ENCODE data around the gene SEC14L1.
A peak's percentile ranks its signal among the peaks of the same experiment; 100 is the strongest.
"Not testable (repeated sequence)": the region's sequence is repeated elsewhere in the genome, so short reads cannot be mapped to it uniquely, and the experiment has no call there.

The SEC14L1 gene

GRCh38 chr17:77245162-77245926 lies 104.6 kb downstream of the SEC14L1 start:
- DNase-seq = no peak

GRCh38 chr17:77246110-77247047 lies 105.6 kb downstream of the SEC14L1 start:
- DNase-seq = peak; percentile 35

- peak; percentile 93 for DNase-seq
Measured at GRCh38 chr17:77247048-77247541, 106.3 kb downstream of the SEC14L1 start.

- no peak for DNase-seq
Measured at GRCh38 chr17:77247609-77248008, 106.8 kb downstream of the SEC14L1 start.

GRCh38 chr17:77248216-77249114 lies 107.7 kb downstream of the SEC14L1 start:
- no peak for DNase-seq

GRCh38 chr17:77251622-77252183 lies 110.9 kb downstream of the SEC14L1 start:
- no peak for DNase-seq

GRCh38 chr17:77252306-77252705 lies 111.5 kb downstream of the SEC14L1 start:
- DNase-seq = not testable (repeated sequence)

GRCh38 chr17:77253611-77254051 lies 112.9 kb downstream of the SEC14L1 start:
- DNase-seq = no peak

GRCh38 chr17:77254951-77255825 lies 114.4 kb downstream of the SEC14L1 start:
- peak; percentile 87 for DNase-seq

GRCh38 chr17:77255970-77256369 lies 115.2 kb downstream of the SEC14L1 start:
- not testable (repeated sequence) for DNase-seq

- no peak for DNase-seq
Measured at GRCh38 chr17:77256710-77257109, 115.9 kb downstream of the SEC14L1 start.

GRCh38 chr17:77257169-77257568 lies 116.4 kb downstream of the SEC14L1 start:
- DNase-seq = no peak

GRCh38 chr17:77257596-77258458 lies 117.1 kb downstream of the SEC14L1 start:
- DNase-seq = no peak

GRCh38 chr17:77258638-77259037 lies 117.9 kb downstream of the SEC14L1 start:
- no peak for DNase-seq

GRCh38 chr17:77264617-77265230 lies 124.0 kb downstream of the SEC14L1 start:
- DNase-seq = peak; percentile 54

- no peak for DNase-seq
Measured at GRCh38 chr17:77266213-77266612, 125.4 kb downstream of the SEC14L1 start.
